Measurements from ENCODE around the gene MORN2. TPM values are rescaled to one million over a fixed set of nuclear protein-coding genes. Genes with fewer than 3 reads are reported as not detected.

MORN2 gene
- total RNA-seq, 1 donor from 2014 or later, result 16.6 TPM

DNA sequence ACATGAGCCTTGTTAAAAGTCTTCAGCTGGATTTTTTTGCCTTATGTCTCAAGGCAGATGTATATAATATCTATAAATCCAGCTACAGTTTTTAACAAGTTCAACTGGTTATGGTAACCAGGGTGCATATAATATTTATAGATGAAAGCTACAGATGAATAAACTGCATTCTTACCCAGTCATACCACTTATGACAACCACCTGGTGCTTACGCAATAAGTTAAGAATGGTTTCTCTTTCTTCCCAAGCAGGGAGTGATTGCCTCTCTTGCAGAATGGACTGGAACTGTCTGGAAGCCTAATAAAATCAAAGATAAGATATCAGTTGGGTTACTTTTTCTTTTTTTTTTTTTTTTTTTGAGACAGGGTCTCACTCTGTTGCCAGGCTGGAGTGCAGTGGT lies 19.6 kb upstream of the MORN2 start:
- H3K9me3 Mint-ChIP-seq (ENCODE audit: unreplicated experiment), result no peaks in the 10 kb centered on the region
- TF ChIP-seq, protein P1, sequence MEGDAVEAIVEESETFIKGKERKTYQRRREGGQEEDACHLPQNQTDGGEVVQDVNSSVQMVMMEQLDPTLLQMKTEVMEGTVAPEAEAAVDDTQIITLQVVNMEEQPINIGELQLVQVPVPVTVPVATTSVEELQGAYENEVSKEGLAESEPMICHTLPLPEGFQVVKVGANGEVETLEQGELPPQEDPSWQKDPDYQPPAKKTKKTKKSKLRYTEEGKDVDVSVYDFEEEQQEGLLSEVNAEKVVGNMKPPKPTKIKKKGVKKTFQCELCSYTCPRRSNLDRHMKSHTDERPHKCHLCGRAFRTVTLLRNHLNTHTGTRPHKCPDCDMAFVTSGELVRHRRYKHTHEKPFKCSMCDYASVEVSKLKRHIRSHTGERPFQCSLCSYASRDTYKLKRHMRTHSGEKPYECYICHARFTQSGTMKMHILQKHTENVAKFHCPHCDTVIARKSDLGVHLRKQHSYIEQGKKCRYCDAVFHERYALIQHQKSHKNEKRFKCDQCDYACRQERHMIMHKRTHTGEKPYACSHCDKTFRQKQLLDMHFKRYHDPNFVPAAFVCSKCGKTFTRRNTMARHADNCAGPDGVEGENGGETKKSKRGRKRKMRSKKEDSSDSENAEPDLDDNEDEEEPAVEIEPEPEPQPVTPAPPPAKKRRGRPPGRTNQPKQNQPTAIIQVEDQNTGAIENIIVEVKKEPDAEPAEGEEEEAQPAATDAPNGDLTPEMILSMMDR (IDR thresholded peaks at IDR 0.05; ENCODE audit: insufficient read depth, low read depth, low read length), result no peak
- TF ChIP-seq EZH2 (IDR thresholded peaks at IDR 0.05; ENCODE audit: insufficient read depth, low read length), result no peak
- Histone ChIP-seq H3K4me3 (ENCODE audit: insufficient read depth, low read depth, low read length) (no peak overlapping the region), H3K4me2 (ENCODE audit: low read length) (no peak overlapping the region), H4K20me1 (ENCODE audit: insufficient read depth, low read length) (no peaks in the 10 kb centered on the region), H3K27me3 (ENCODE audit: insufficient read depth, low read length) (no peaks in the 10 kb centered on the region), H2AFZ (ENCODE audit: low read depth, low read length) (no peak overlapping the region), H3K79me2 (ENCODE audit: insufficient read depth, low read length) (no peaks in the 10 kb centered on the region), H3K4me1 (ENCODE audit: insufficient read depth, low read length) (no peaks in the 10 kb centered on the region), H3K27ac (ENCODE audit: low read depth, low read length) (no peak overlapping the region), H3K36me3 (ENCODE audit: insufficient read depth, low read length) (peaks cover 48% of the 10 kb centered on the region), H3K9me3 (ENCODE audit: insufficient read depth, low read depth, low read length) (no peaks in the 10 kb centered on the region), H3K9ac (ENCODE audit: low read length) (no peak overlapping the region)
- H3K4me3 Mint-ChIP-seq (ENCODE audit: unreplicated experiment), result no peak overlapping the region
- H3K4me1 Mint-ChIP-seq (ENCODE audit: low read depth, unreplicated experiment), result no peaks in the 10 kb centered on the region
- H3K36me3 Mint-ChIP-seq (ENCODE audit: low read depth, unreplicated experiment), result peaks cover 9% of the 10 kb centered on the region
- FAIRE-seq (no peak), DNase-seq (ENCODE audit: low read depth) (no peak)
- no peak overlapping the region for H3K27ac Mint-ChIP-seq (ENCODE audit: unreplicated experiment)
- H3K27me3 Mint-ChIP-seq (ENCODE audit: low read depth, unreplicated experiment), result no peaks in the 10 kb centered on the region

DNA sequence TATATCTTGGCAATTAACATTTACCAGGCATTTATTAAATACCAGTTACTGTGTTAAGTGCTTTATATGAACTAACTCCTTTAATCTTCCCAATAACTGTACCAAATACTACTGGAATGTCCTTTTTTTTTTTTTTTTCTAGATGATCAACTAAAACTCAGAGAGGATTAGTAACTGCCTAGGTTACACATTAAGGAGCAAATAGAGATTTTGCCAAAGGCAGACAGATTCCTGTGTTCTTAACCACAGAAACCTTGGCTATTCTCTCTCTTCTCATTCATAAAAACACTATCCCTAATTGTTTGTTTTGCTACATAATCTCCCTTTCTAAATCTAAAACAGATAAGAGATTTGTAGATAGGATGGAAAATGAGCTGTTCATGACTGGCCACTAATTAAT lies 13.3 kb upstream of the MORN2 start:
- H4K20me1 ChIP-seq (ENCODE audit: insufficient read depth, low read length), result peaks cover 6% of the 10 kb centered on the region
- FAIRE-seq (no peak), DNase-seq (ENCODE audit: low read depth) (no peak)
- no peaks in the 10 kb centered on the region for H3K27me3 Mint-ChIP-seq (ENCODE audit: low read depth, unreplicated experiment)
- H3K27ac ChIP-seq (ENCODE audit: low read depth, low read length), result no peak overlapping the region
- H3K9me3 Mint-ChIP-seq (ENCODE audit: unreplicated experiment), result no peaks in the 10 kb centered on the region
- H3K9me3 ChIP-seq (ENCODE audit: insufficient read depth, low read depth, low read length), result no peaks in the 10 kb centered on the region
- no peaks in the 10 kb centered on the region for H3K27me3 ChIP-seq (ENCODE audit: insufficient read depth, low read length)
- H3K4me3 ChIP-seq (ENCODE audit: insufficient read depth, low read depth, low read length), result no peak overlapping the region
- no peak overlapping the region for H3K4me3 Mint-ChIP-seq (ENCODE audit: unreplicated experiment)
- no peaks in the 10 kb centered on the region for H3K4me1 ChIP-seq (ENCODE audit: insufficient read depth, low read length)
- H3K79me2 ChIP-seq (ENCODE audit: insufficient read depth, low read length), result no peaks in the 10 kb centered on the region
- H2AFZ ChIP-seq (ENCODE audit: low read depth, low read length), result no peak overlapping the region
- no peaks in the 10 kb centered on the region for H3K4me1 Mint-ChIP-seq (ENCODE audit: low read depth, unreplicated experiment)
- H3K9ac ChIP-seq (ENCODE audit: low read length), result no peak overlapping the region
- no peak overlapping the region for H3K4me2 ChIP-seq (ENCODE audit: low read length)
- TF ChIP-seq, protein P1 (IDR thresholded peaks at IDR 0.05; ENCODE audit: insufficient read depth, low read depth, low read length), result no peak
- TF ChIP-seq EZH2 (IDR thresholded peaks at IDR 0.05; ENCODE audit: insufficient read depth, low read length), result no peak
- no peak overlapping the region for H3K27ac Mint-ChIP-seq (ENCODE audit: unreplicated experiment)
- H3K36me3 Mint-ChIP-seq (ENCODE audit: low read depth, unreplicated experiment), result peaks cover 10% of the 10 kb centered on the region
- H3K36me3 ChIP-seq (ENCODE audit: insufficient read depth, low read length), result peaks cover 34% of the 10 kb centered on the region

DNA sequence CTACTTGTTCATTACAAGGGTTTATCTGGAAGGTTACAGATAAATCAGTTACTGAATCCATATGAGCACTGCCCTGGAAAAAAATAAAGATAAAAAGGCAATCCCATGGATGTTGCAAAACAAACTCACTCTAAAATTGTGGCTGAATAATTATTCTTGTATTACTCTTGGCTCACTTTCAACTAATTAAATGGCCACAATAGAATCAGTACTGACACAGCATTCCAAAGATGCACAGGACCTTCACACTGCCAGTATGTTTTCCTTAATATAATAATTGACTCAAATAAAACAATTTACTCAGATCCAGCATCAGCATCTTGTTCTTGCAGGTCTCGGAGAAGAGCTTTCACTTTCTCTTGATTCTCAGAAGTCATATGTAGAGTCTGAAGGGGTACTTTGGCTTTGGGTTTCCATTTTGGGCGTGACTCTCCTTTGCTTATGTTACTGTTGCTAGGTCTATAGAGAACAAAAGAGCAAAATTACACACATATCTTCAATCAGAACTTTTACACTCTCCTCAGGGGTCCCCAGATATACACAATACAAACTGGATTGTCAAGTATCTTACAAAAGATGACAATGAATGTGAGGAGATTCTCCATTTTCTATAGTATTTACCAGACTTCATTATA lies 12.6 kb upstream of the MORN2 start:
- DNase-seq (ENCODE audit: low read depth) (no peak), FAIRE-seq (no peak)
- no peaks in the 10 kb centered on the region for H3K4me1 Mint-ChIP-seq (ENCODE audit: low read depth, unreplicated experiment)
- H3K27ac Mint-ChIP-seq (ENCODE audit: unreplicated experiment), result no peak overlapping the region
- Histone ChIP-seq H3K4me1 (ENCODE audit: insufficient read depth, low read length) (no peaks in the 10 kb centered on the region), H3K4me3 (ENCODE audit: insufficient read depth, low read depth, low read length) (no peak overlapping the region), H3K27ac (ENCODE audit: low read depth, low read length) (no peak overlapping the region), H4K20me1 (ENCODE audit: insufficient read depth, low read length) (peaks cover 6% of the 10 kb centered on the region), H3K9ac (ENCODE audit: low read length) (no peak overlapping the region), H3K9me3 (ENCODE audit: insufficient read depth, low read depth, low read length) (no peaks in the 10 kb centered on the region), H3K36me3 (ENCODE audit: insufficient read depth, low read length) (peaks cover 36% of the 10 kb centered on the region), H3K4me2 (ENCODE audit: low read length) (no peak overlapping the region), H2AFZ (ENCODE audit: low read depth, low read length) (no peak overlapping the region), H3K27me3 (ENCODE audit: insufficient read depth, low read length) (no peaks in the 10 kb centered on the region), H3K79me2 (ENCODE audit: insufficient read depth, low read length) (no peaks in the 10 kb centered on the region)
- TF ChIP-seq, protein P1 (IDR thresholded peaks at IDR 0.05; ENCODE audit: insufficient read depth, low read depth, low read length), result no peak
- no peak for TF ChIP-seq EZH2 (IDR thresholded peaks at IDR 0.05; ENCODE audit: insufficient read depth, low read length)
- H3K36me3 Mint-ChIP-seq (ENCODE audit: low read depth, unreplicated experiment), result peaks cover 10% of the 10 kb centered on the region
- H3K9me3 Mint-ChIP-seq (ENCODE audit: unreplicated experiment), result no peaks in the 10 kb centered on the region
- H3K4me3 Mint-ChIP-seq (ENCODE audit: unreplicated experiment), result no peak overlapping the region
- no peaks in the 10 kb centered on the region for H3K27me3 Mint-ChIP-seq (ENCODE audit: low read depth, unreplicated experiment)
